AG09309 (cell line): ENCODE data around the gene MYO1H.

Experiments used
- DNase-seq: peaks from one replicate; pipeline ENCODE4 v3.0.0-alpha.2; 2010; ENCODE audit warnings: low read depth
- H3K4me3 ChIP-seq: 2 replicates; pipeline ENCODE4 v1.5.1; 2011; ENCODE audit warnings: mild to moderate bottlenecking, low read depth, low read length, moderate library complexity; ENCODE audit not compliant: control insufficient read depth
- TF ChIP-seq, protein P1 (sequence below): IDR thresholded peaks from 2 replicates; pipeline ENCODE4 v1.5.1; 2011; ENCODE audit warnings: mild to moderate bottlenecking, low read depth, low read length, inconsistent platforms; ENCODE audit not compliant: insufficient read depth, control insufficient read depth; ENCODE audit errors: missing control alignments

The MYO1H gene

DNA sequence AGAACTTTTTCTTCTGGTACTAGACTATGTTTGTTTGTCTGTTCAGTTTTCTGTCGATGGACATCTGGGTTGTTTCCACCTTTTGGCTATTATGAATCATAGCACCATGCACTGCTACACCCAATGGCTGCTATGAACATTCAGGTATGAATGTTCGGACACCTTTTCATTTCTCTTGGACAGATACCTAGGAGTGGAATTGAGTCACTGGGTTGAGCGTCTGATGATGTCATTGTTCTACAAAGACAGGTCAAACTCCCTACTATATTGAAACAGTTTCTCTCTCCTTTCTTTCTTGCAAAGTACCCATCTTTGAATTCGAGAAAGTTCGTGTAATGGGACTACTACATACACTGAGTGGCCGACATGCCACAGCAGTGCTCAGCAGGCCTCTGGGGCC lies 84.7 kb downstream of the MYO1H start:
- no peak overlapping the region for H3K4me3 ChIP-seq
- DNase-seq = no peak

GRCh38 chr12:109432842-109433304 lies 85.2 kb downstream of the MYO1H start:
- no peak overlapping the region for H3K4me3 ChIP-seq
- TF ChIP-seq, protein P1, sequence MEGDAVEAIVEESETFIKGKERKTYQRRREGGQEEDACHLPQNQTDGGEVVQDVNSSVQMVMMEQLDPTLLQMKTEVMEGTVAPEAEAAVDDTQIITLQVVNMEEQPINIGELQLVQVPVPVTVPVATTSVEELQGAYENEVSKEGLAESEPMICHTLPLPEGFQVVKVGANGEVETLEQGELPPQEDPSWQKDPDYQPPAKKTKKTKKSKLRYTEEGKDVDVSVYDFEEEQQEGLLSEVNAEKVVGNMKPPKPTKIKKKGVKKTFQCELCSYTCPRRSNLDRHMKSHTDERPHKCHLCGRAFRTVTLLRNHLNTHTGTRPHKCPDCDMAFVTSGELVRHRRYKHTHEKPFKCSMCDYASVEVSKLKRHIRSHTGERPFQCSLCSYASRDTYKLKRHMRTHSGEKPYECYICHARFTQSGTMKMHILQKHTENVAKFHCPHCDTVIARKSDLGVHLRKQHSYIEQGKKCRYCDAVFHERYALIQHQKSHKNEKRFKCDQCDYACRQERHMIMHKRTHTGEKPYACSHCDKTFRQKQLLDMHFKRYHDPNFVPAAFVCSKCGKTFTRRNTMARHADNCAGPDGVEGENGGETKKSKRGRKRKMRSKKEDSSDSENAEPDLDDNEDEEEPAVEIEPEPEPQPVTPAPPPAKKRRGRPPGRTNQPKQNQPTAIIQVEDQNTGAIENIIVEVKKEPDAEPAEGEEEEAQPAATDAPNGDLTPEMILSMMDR = peak; percentile 90
- DNase-seq = peak; percentile 46

More for the DNA sequence above, 84.7 kb downstream of the MYO1H start:
- TF ChIP-seq, protein P1 = no peak

- no peak for DNase-seq
- no peak overlapping the region for H3K4me3 ChIP-seq
- TF ChIP-seq, protein P1 = no peak
These were observed 85.9 kb downstream of the MYO1H start for GRCh38 chr12:109433618-109434017.

- no peak overlapping the region for H3K4me3 ChIP-seq
- no peak for DNase-seq
- TF ChIP-seq, protein P1 = no peak
These were observed 86.9 kb downstream of the MYO1H start for GRCh38 chr12:109434582-109434981.

DNA sequence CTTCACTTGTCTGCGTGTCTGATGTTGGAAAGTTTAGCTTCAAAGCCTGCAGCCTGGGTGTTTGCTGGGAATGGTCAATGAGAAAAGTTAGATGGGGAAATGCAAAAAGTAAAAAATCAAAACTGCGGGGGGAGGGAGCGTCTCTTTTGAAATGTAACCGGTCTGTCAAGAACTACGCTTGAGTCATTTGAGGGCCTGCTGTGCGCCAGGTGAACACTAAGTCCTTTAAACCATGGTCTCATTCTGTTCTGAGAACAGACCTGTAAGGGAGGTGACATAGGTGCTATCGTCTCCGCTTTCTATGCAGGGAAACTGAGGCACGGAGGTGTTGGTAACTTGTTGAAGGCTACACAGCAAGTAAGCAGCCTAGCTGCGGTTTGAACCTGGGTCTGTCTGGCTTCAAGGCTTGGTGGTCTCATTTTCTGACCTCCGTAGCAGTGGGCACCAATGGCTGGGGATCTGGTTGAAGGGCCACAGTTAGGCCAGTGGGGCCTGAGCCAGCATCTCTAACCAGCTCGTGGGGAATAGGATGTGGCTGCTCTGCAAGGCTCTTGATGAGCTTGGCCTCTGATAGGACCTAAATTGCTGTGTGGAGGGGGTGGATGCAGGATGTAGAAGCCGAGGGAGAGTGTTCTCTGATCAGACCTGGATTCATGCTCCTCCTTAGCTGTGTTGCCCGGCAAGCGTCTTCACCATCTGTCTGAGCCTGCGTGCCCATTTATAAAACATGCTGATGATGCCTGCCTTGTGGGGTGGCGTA lies 87.9 kb downstream of the MYO1H start:
- DNase-seq = no peak
- TF ChIP-seq, protein P1 = no peak
- H3K4me3 ChIP-seq = no peak overlapping the region

- no peak overlapping the region for H3K4me3 ChIP-seq
- DNase-seq = no peak
- TF ChIP-seq, protein P1 = no peak
These were observed 88.5 kb downstream of the MYO1H start for GRCh38 chr12:109436188-109436560.
